Measurements from ENCODE around the gene DPH2.

DPH2 gene

GRCh38 chr1:43945674-43946235 is 24.1 kb upstream of the DPH2 start:
- no peak for DNase-seq

- DNase-seq: peak; percentile 94
These were observed 23.4 kb upstream of the DPH2 start, which contains the start of gene IPO13 for GRCh38 chr1:43946236-43947060. Gene IPO13 (plus strand): TSS chr1:43946950. CDS start chr1:43947601, 651 bp downstream.

- no peak for DNase-seq
These were observed 22.5 kb upstream of the DPH2 start for GRCh38 chr1:43947061-43947873.

- DNase-seq: no peak
These were observed 21.9 kb upstream of the DPH2 start for GRCh38 chr1:43947874-43948437.

- DNase-seq: no peak
These were observed 20.1 kb upstream of the DPH2 start for GRCh38 chr1:43949678-43950077.

DNA sequence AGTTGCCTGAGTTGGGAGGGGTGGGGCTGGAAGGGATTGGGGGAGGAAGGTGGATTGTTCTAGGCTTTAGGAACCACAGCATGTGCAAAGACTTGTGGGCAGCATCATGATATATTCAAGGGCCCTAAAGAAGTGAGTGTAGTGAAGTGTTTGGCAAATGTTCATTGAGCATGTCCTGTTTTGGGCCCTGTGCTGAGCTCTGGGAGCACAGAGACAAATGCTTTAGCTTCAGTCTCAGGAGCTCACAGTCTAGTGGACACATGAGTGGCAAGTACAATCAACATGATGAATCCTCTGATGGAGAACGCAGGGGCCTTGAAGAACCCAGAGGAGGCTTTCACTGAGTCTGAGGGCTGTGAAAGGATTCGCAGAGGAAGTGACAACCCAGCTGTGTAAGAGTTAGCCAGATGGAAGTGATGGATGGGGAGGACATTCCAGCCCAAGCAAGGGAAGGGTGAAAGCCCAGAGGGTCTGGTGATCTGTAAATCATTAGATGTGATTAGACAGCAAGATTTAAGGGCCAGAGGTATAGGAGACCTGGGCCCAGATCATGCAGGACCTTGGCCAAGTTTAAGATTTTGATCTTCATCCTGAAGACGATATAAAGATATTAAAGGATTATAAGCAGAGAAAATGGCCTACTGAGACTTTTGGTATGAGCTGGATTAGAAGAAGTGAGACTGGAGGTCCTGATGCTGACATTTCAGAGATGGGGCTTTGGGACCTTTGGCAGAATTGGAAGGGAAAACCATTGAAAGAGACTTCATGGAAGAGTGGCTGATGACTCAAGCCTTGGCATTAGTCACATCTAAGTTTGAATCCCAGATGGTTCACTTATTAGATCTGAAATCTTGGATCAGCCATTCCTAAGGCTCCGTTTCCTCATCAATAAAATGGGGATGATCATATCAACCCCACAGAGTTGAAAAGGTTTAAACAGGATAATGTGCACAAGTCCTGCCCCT is 18.5 kb upstream of the DPH2 start:
- no peak for DNase-seq

- DNase-seq: no peak
These were observed 17.0 kb upstream of the DPH2 start for GRCh38 chr1:43952731-43953346.

DNA sequence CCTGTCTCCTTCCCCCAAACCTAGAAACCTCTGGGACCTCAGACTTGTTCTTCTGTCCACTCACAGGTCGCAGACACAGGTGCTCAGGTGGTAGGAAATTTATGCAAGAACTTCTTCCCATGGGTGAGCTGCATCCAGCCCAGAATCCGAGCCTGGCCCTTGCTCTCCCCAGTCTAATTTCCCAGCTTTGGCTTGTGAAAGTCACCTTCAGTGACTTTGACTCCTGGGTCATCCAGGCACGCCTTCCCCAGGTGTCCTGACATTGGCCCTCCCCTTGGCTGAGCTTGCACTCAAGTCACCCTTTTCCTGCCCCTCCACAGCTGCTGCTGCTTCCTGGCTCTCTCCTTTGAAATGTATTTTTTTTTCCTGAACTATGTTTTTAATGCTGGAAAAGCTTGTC is 16.4 kb upstream of the DPH2 start:
- no peak for DNase-seq

DNA sequence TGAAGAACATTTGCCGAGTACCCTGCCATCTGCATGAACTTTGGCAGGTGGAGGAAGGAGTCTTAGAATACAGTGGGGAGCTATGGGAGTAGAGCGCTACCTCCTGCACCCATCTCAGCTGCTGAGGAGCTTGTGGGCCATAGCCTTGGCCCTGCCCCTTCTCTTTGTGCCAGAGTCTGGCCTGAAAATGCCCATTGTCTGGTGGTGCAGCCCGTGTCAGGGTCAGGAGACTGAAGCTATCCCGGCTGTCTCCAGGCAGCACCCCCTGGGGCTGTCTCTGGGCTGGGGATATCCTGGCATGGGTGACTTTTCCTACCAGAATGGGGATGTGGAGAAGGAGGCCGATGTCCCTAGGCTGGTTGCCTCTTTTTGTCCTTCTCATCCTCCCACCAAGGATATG is 15.8 kb upstream of the DPH2 start:
- DNase-seq: no peak

- no peak for DNase-seq
These were observed 13.6 kb upstream of the DPH2 start for GRCh38 chr1:43956234-43956633.

- DNase-seq: no peak
These were observed 12.3 kb upstream of the DPH2 start for GRCh38 chr1:43957407-43958040.

- DNase-seq: no peak
These were observed 11.2 kb upstream of the DPH2 start for GRCh38 chr1:43958351-43959255.

- no peak for DNase-seq
These were observed 9.0 kb upstream of the DPH2 start for GRCh38 chr1:43960798-43961197.

DNA sequence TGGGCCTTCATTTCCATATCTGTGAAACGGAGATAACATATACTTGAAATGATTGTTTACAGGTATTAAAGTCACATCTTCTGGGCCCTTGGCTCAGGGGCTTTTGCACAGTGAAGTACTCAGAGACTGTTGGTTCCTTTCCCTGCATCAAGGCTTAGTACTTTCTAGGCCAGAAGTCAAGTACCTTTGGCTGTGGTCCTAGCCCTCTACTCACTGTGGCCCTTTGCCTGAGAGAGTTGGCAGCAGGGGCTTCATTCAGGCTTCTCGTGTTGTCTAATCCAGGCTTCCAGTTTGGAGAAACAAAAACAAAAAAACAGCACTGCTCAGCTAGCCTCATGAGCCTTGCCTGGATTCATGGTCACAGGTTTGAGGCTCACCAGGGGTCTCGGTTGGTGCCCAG is 8.1 kb upstream of the DPH2 start:
- DNase-seq: no peak

DNA sequence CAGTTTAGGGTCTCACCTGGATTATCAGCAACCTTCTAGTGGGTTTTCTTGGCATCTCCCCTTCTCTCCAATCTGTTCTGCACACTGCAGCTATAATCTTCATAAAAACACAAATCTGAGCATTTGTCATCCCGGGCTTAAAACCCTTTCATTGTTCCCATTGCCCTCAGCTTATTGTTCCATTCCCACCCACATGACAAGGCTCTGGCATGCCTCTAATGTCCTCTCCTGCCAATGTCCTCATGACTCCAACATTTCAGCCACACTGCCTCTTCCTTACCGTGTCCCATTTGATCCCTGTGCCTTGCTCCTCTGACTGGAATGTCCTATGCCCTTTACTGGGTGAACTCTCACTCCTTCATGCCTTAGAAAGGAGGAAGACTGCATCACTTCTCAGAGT is 7.5 kb upstream of the DPH2 start:
- DNase-seq: no peak

- DNase-seq: no peak
These were observed 6.8 kb upstream of the DPH2 start for GRCh38 chr1:43963006-43963405.

GRCh38 chr1:43963890-43964289 is 5.9 kb upstream of the DPH2 start:
- no peak for DNase-seq

DNA sequence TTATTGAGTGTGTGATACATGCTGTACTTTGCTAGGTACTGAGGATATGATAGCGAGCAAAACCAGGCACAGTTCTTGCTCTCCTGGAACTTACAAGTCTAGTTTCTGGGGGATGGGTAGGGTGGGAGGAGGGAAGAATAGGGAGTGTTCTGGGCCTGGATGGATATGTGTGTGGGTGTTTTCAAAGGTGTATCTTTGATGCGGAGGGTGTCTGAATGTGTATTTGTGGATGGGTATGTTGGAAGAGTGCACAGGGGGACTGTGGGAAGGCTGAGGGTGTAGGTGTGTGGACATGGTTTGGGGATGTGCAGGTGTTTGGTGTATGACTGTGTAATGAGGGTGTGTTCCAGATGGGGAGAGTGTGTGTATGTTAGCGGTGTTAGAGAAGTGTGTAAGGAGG is 4.5 kb upstream of the DPH2 start:
- no peak for DNase-seq

GRCh38 chr1:43968348-43968948 is 1.4 kb upstream of the DPH2 start:
- DNase-seq: peak; percentile 17

DNA sequence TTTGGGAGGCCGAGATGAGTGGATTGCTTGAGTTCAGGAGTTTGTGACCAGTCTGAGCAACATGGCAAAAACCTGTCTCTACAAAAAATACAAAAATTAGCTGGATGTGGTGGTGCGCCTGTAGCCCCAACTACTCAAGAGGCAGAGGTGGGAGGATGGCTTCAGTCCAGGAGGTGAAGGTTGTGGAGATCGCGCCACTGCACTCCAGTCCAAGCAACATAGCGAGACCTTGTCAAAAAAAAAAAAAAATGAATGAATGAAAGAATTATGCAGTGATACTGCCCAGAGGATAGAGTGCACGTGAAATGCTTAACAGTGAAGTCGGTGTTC is 429 bp upstream of the DPH2 start:
- DNase-seq: no peak
